K562 (cell line): Measurements from ENCODE around the gene IQCM. TPM values are rescaled to one million over a fixed set of nuclear protein-coding genes. Genes with fewer than 3 reads are reported as not detected.

Source experiments
- ATAC-seq: fragments of 200-7000 bp; cut with Tn5 transposase; 3 replicates; pipeline ENCODE4 v1.9.1; 2020; ENCODE audit warnings: moderate library complexity
- BruUV-seq: library from RNA; stranded (reverse); fragments of 400-500 nt; replicated peaks from 2 replicates; lab custom pipeline; 2021; lab: Mats Ljungman, UMichigan
- CTCF ChIA-PET: fragments of 300-600 bp; formaldehyde crosslinking; extraction: SDS; loops from one replicate; lab custom pipeline; 2021; ENCODE audit warnings: low intra/inter-chr PET ratio; lab: Yijun Ruan, JAX
- POLR2A ChIA-PET: fragments of 300-600, 350-650 bp; sonication (Branson Sonifier 250); formaldehyde crosslinking; extraction: SDS; loops from one replicate; lab custom pipeline; 2021; ENCODE audit warnings: antibody characterized with exemption, inconsistent platforms; lab: Yijun Ruan, JAX
- DNase-seq, 4 experiments: peaks; one replicate each; pipeline versions ENCODE4 v3.0.0 to v3.0.0-alpha.2; 2011 to 2018; ENCODE audit warnings: low spot score in 3 of 4, mixed read lengths in 3 of 4; ENCODE audit errors: extremely low read depth in 1 of 4
- FAIRE-seq: peaks from 2 replicates; lab custom pipeline; 2011; peaks lifted over from hg19 to GRCh38; lab: Jason Lieb, UNC
- H2AFZ ChIP-seq: 2 replicates; pipeline ENCODE4 v1.6.0; 2011; ENCODE audit warnings: low read depth, low read length, control low read depth, inconsistent platforms
- H3K27ac ChIP-seq: fragments of 200-600 bp; 3 replicates; pipeline ENCODE4 v1.8.0; 2011; ENCODE audit warnings: low read depth, mild to moderate bottlenecking, control low read depth, inconsistent platforms, low read length, moderate library complexity, mixed read lengths; ENCODE audit errors: extremely low read depth
- H3K27me3 ChIP-seq, 2 experiments: fragments of 300-600 bp in 1 of 2; 2 replicates in 1 of 2; 3 replicates in 1 of 2; pipeline versions ENCODE4 v1.6.0 to v1.8.0; 2011; ENCODE audit warnings: inconsistent platforms in 2 of 2, low read length in 2 of 2, mild to moderate bottlenecking in 1 of 2, mixed read lengths in 1 of 2, moderate library complexity in 1 of 2; ENCODE audit not compliant: control insufficient read depth in 2 of 2, insufficient read depth in 2 of 2
- H3K36me3 ChIP-seq: fragments of 300-600 bp; 3 replicates; pipeline ENCODE4 v1.8.0; 2011; ENCODE audit warnings: mild to moderate bottlenecking, low read length, inconsistent platforms; ENCODE audit not compliant: control insufficient read depth, insufficient read depth
- H3K4me1 ChIP-seq, 2 experiments: fragments of 200-600 bp in 1 of 2; replicated peaks in 1 of 2; 2 replicates in 1 of 2; 3 replicates in 1 of 2; pipeline versions ENCODE4 v1.5.1 to v1.8.0; 2011; ENCODE audit warnings: inconsistent platforms in 2 of 2, low read length in 2 of 2, mild to moderate bottlenecking in 1 of 2, mixed read lengths in 1 of 2, moderate library complexity in 1 of 2; ENCODE audit not compliant: control insufficient read depth in 2 of 2, insufficient read depth in 2 of 2
- H3K4me2 ChIP-seq: 2 replicates; pipeline ENCODE4 v1.6.1; 2011; ENCODE audit warnings: low read length, control low read depth, inconsistent platforms, mixed read lengths; ENCODE audit not compliant: insufficient read depth
- H3K4me3 ChIP-seq: fragments of 200-600 bp; sonication (generic), shearing (Covaris generic); 2 replicates; pipeline ENCODE4 v1.5.1; 2016; ENCODE audit warnings: control low read depth, inconsistent platforms
- H3K79me2 ChIP-seq: fragments of 200-600 bp; 3 replicates; pipeline ENCODE4 v1.8.0; 2011; ENCODE audit warnings: low read length, inconsistent platforms; ENCODE audit not compliant: control insufficient read depth, insufficient read depth
- H3K9ac ChIP-seq, 2 experiments: 2 replicates each; pipeline versions ENCODE4 v1.6.0 to v1.6.1; 2011; ENCODE audit warnings: low read depth in 2 of 2, low read length in 2 of 2, control low read depth in 1 of 2, inconsistent platforms in 1 of 2, mild to moderate bottlenecking in 1 of 2, mixed read lengths in 1 of 2; ENCODE audit not compliant: insufficient read depth in 1 of 2
- H3K9me1 ChIP-seq: one replicate; pipeline ENCODE4 v1.6.0; 2011; ENCODE audit warnings: inconsistent platforms, mild to moderate bottlenecking, low read length, moderate library complexity; ENCODE audit not compliant: control insufficient read depth, insufficient read depth
- H3K9me3 ChIP-seq: replicated peaks from 2 replicates; pipeline ENCODE4 v1.5.1; 2011; ENCODE audit warnings: low read depth, low read length, inconsistent platforms; ENCODE audit not compliant: control insufficient read depth, insufficient read depth
- H4K20me1 ChIP-seq: replicated peaks from 2 replicates; pipeline ENCODE4 v1.6.1; 2011; ENCODE audit warnings: low read length, inconsistent platforms, mixed read lengths; ENCODE audit not compliant: control insufficient read depth, insufficient read depth
- CHD2 ChIP-seq: IDR thresholded peaks from 2 replicates; pipeline ENCODE4 v1.6.1; 2011; ENCODE audit warnings: low read depth, low read length
- HNRNPH1 ChIP-seq: fragments of 200-400 bp; formaldehyde crosslinking; optimal IDR thresholded peaks from 2 replicates; pipeline ENCODE3; 2017; ENCODE audit warnings: low read depth, mild to moderate bottlenecking, low read length, moderate library complexity
- MCM3 ChIP-seq: fragments of 450-650 bp; IDR thresholded peaks from 2 replicates; pipeline ENCODE4 v1.6.1; 2016
- RB1 ChIP-seq: fragments of 450-650 bp; IDR thresholded peaks from 2 replicates; pipeline ENCODE4 v1.6.1; 2017; ENCODE audit warnings: low read depth, mild to moderate bottlenecking
- SMAD3 ChIP-seq: fragments of 450-650 bp; formaldehyde crosslinking; conservative IDR thresholded peaks from 2 replicates; pipeline ENCODE4 v1.4.0; 2020; ENCODE audit warnings: mild to moderate bottlenecking
- SMARCA4 ChIP-seq: fragments of 450-650 bp; IDR thresholded peaks from 2 replicates; pipeline ENCODE4 v1.6.1; 2016
- TRIM28 ChIP-seq: fragments of 450-650 bp; IDR thresholded peaks from 2 replicates; pipeline ENCODE4 v1.6.1; 2017
- ZC3H4 ChIP-seq: sonication (generic); formaldehyde crosslinking; IDR thresholded peaks from 2 replicates; pipeline ENCODE4 v1.9.0; 2021; ENCODE audit warnings: missing genetic modification reagents, borderline replicate concordance
- ZNF197 ChIP-seq: fragments of 200-800 bp; sonication (Bioruptor generic); IDR thresholded peaks from 2 replicates; pipeline ENCODE4 v1.6.1; 2016; ENCODE audit warnings: low read depth, missing genetic modification characterization, missing compliant biosample characterization
- ZNF644 ChIP-seq: fragments of 200-800 bp; sonication (Bioruptor generic); IDR thresholded peaks from 2 replicates; pipeline ENCODE4 v1.6.1; 2016; ENCODE audit warnings: low read depth, missing genetic modification characterization, missing compliant biosample characterization
- ZNF668 ChIP-seq: fragments of 250-450 bp; sonication (Bioruptor Pico); IDR thresholded peaks from 2 replicates; pipeline ENCODE4 v1.8.0; 2022; ENCODE audit warnings: mild to moderate bottlenecking, inconsistent platforms
- ZNF785 ChIP-seq: fragments of 250-450 bp; sonication (Bioruptor Pico); IDR thresholded peaks from 2 replicates; pipeline ENCODE4 v1.4.0; 2020; ENCODE audit warnings: mild to moderate bottlenecking
- WGBS: fragments of 100-300 bp; shearing (Covaris generic); methylation state at CpG from one replicate; pipeline ENCODE4 v1.1.6; 2016; ENCODE audit warnings: low coverage, mixed read lengths; ENCODE audit not compliant: insufficient coverage; ENCODE audit errors: missing lambda C conversion rate; 5-methylcytosine and 5-hydroxymethylcytosine counted together
- in situ Hi-C: fragments of 300-500 bp; cut with MboI; formaldehyde crosslinking; loops from 4 replicates; pipeline ENCODE4 v1.15.0; 2018; ENCODE audit warnings: inconsistent platforms, mixed read lengths
- intact Hi-C: fragments of 100-400 bp; cut with micrococcal nuclease; formaldehyde crosslinking; loops from 2 replicates; pipeline ENCODE4 v1.14.2; 2022
- polyA plus RNA-seq, 8 experiments: library from polyadenylated mRNA; depleted of rRNA in 4 of 8; stranded (reverse) in 5 of 8; unstranded in 3 of 8; fragments of >200 nt; fragmentation: Nextera tagmentation in 2 of 8; fragmentation: Illumina TruSeq in 1 of 8; extraction: Ambion mirVana in 2 of 8; extraction: Trizol in 1 of 8; gene quantifications; 2 replicates each; pipeline versions ENCODE4 v1.2.1 to v1.2.3, GENCODE V29; 2011 to 2014; ENCODE audit warnings: inconsistent platforms in 1 of 8, missing spikeins in 1 of 8
- total RNA-seq, 7 experiments: library from RNA; depleted of rRNA in 6 of 7; stranded (reverse); fragments of >200 nt in 6 of 7; fragmentation: Illumina TruSeq in 2 of 7; extraction: Trizol in 2 of 7; gene quantifications; 2 replicates each; pipeline versions ENCODE4 v1.2.1 to v1.2.3, GENCODE V29; 2011 to 2021; ENCODE audit warnings: low replicate concordance in 1 of 7
- TF ChIP-seq, protein P1 (sequence below): fragments of 450-650 bp; IDR thresholded peaks from 2 replicates; pipeline ENCODE4 v1.6.1; 2016; ENCODE audit warnings: mild to moderate bottlenecking
- TF ChIP-seq, protein P2 (sequence below): sonication (generic); formaldehyde crosslinking; IDR thresholded peaks from 2 replicates; pipeline ENCODE4 v1.8.1; 2023; ENCODE audit warnings: mild to moderate bottlenecking, missing genetic modification reagents, moderate library complexity

Gene IQCM
- total and polyA plus RNA-seq, 9 of the 15 experiments (the other 6 are each of a cell fraction or from before 2014, with no cell fraction given), result not detected

DNA sequence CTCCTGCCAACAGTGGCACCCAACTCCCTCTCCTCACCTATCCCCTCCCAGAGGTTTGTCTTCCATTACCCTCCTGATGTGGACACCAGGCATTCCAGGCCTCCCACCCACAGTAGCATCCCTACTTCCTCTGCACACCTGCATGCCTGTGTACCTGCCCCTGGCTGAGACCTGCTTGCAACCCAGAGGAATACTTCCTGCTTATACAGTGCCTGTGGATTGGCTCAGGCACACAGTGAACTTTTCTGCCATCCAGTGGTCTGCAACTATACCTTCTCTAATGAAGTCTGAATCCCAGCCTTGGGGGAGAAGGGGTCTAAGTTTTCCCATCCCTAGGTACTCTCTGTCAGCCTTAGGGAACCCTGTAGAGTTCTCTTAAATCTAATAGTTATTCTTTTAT lies 169.9 kb downstream of the IQCM start:
- BruUV-seq, result no TSS peak
- TF ChIP-seq SMAD3 (CRISPR knock-in tag) (no peak), ZNF644 (no peak), ZNF785 (CRISPR knock-in tag) (no peak), ZNF197 (CRISPR knock-in tag) (no peak), MCM3 (no peak)
- FAIRE-seq (no peak), DNase-seq (no peak), ATAC-seq (no peak)
- ChIA-PET POLR2A (no interaction called here), CTCF (no interaction called here)
- intact Hi-C loops, result no loop called here
- Histone ChIP-seq H3K4me2 (no peak overlapping the region), H4K20me1 (no peaks in the 10 kb centered on the region), H3K9me3 (no peaks in the 10 kb centered on the region), H3K9ac (no peak overlapping the region), H3K9me1 (no peaks in the 10 kb centered on the region), H3K27ac (no peak overlapping the region), H3K4me1 (no peaks in the 10 kb centered on the region), H3K36me3 (no peaks in the 10 kb centered on the region), H3K27me3 (no peaks in the 10 kb centered on the region), H2AFZ (no peak overlapping the region), H3K4me3 (no peak overlapping the region), H3K79me2 (no peaks in the 10 kb centered on the region)
- in situ Hi-C loops, result no loop called here

DNA sequence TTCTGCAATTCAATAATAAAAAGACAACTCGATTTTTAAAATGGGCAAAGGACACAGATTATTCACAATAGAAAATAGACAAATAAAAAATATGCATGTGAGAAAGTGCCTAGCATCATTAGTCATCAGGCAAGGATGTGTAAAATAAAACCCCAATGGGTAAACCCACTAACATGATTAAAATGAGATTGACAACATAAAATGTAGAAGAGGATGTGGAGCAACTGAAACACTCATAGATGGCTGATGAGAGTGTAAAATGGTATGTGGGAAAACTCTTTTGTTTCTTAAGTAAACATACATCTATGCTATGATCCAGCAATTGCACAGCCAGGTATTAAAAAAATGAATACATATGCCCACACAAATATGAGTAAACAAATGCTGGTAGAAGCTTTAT lies 177.6 kb downstream of the IQCM start:
- Histone ChIP-seq H3K4me1 (no peaks in the 10 kb centered on the region), H3K9me3 (no peaks in the 10 kb centered on the region), H3K4me2 (no peak overlapping the region), H3K79me2 (no peaks in the 10 kb centered on the region), H3K36me3 (no peaks in the 10 kb centered on the region), H3K4me3 (no peak overlapping the region), H2AFZ (no peak overlapping the region), H3K9ac (no peak overlapping the region), H4K20me1 (no peaks in the 10 kb centered on the region), H3K9me1 (no peaks in the 10 kb centered on the region), H3K27me3 (no peaks in the 10 kb centered on the region), H3K27ac (no peak overlapping the region)
- ATAC-seq (no peak), FAIRE-seq (no peak), DNase-seq (no peak)
- POLR2A ChIA-PET, result no interaction called here
- BruUV-seq, result no TSS peak
- WGBS, result 0% methylated on average over 1 of the region's 1 CpG
- intact Hi-C loops, result no loop called here
- in situ Hi-C loops, result no loop called here
- CTCF ChIA-PET, result no interaction called here
- TF ChIP-seq RB1 (no peak), ZC3H4 (CRISPR knock-in tag) (no peak), TRIM28 (no peak), SMARCA4 (no peak), ZNF668 (CRISPR knock-in tag) (no peak), HNRNPH1 (no peak), CHD2 (no peak)
- TF ChIP-seq, protein P1, sequence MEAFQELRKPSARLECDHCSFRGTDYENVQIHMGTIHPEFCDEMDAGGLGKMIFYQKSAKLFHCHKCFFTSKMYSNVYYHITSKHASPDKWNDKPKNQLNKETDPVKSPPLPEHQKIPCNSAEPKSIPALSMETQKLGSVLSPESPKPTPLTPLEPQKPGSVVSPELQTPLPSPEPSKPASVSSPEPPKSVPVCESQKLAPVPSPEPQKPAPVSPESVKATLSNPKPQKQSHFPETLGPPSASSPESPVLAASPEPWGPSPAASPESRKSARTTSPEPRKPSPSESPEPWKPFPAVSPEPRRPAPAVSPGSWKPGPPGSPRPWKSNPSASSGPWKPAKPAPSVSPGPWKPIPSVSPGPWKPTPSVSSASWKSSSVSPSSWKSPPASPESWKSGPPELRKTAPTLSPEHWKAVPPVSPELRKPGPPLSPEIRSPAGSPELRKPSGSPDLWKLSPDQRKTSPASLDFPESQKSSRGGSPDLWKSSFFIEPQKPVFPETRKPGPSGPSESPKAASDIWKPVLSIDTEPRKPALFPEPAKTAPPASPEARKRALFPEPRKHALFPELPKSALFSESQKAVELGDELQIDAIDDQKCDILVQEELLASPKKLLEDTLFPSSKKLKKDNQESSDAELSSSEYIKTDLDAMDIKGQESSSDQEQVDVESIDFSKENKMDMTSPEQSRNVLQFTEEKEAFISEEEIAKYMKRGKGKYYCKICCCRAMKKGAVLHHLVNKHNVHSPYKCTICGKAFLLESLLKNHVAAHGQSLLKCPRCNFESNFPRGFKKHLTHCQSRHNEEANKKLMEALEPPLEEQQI, result no peak
- TF ChIP-seq, protein P2, sequence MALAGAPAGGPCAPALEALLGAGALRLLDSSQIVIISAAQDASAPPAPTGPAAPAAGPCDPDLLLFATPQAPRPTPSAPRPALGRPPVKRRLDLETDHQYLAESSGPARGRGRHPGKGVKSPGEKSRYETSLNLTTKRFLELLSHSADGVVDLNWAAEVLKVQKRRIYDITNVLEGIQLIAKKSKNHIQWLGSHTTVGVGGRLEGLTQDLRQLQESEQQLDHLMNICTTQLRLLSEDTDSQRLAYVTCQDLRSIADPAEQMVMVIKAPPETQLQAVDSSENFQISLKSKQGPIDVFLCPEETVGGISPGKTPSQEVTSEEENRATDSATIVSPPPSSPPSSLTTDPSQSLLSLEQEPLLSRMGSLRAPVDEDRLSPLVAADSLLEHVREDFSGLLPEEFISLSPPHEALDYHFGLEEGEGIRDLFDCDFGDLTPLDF (CRISPR knock-in tag), result no peak
